ENCODE results near the gene ANKRD6. TPM values are rescaled to one million over a fixed set of nuclear protein-coding genes. Genes with fewer than 3 reads are reported as not detected.

The ANKRD6 gene
- total RNA-seq, 1 experiment from 2014 or later, result 5.6 TPM

DNA sequence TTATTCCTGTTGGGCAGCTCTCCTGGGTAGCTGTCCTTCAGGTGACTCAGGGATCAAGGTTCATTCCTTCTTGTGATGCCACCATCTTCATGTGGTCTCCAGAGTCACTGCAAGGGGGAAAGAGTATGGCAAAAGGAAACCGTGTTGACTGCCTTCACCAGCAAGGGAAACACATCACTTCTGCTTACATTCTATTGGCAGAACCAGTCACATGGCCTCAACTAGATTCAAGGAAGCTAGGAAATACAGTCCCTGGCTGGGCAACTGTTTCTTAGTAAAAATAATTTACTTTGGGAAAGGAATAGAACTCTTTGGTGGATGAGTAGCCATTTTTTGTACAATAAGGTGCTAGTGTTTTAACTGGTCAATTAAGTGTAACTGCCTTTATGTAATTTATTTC is 5.3 kb downstream of the ANKRD6 start:
- Histone ChIP-seq H4K20me1 (ENCODE audit: control insufficient read depth, insufficient read depth, insufficient read length) (no peaks in the 10 kb centered on the region), H2BK15ac (ENCODE audit: low read depth, low read length) (no peak overlapping the region), H3K4me2 (ENCODE audit: insufficient read depth, insufficient read length, low read length) (no peak overlapping the region), H3K14ac (ENCODE audit: insufficient read depth, low read length) (no peak overlapping the region), H4K5ac (ENCODE audit: insufficient read length, low read depth, low read length) (no peak overlapping the region), H3K27me3 (ENCODE audit: insufficient read depth, low read length) (peaks cover 1% of the 10 kb centered on the region), H3K79me1 (ENCODE audit: insufficient read depth, low read depth, low read length, poor library complexity, severe bottlenecking) (no peaks in the 10 kb centered on the region), H3K79me2 (ENCODE audit: insufficient read depth, low read length) (no peaks in the 10 kb centered on the region), H3K4me1 (ENCODE audit: insufficient read depth, low read length) (no peaks in the 10 kb centered on the region), H3K4ac (ENCODE audit: low read depth, low read length) (no peak overlapping the region), H2AFZ (ENCODE audit: low read length) (no peak overlapping the region), H3K23me2 (ENCODE audit: insufficient read length, low read depth, low read length, poor library complexity, severe bottlenecking) (peaks cover 5% of the 10 kb centered on the region), H2BK20ac (ENCODE audit: low read depth, low read length, poor library complexity, severe bottlenecking) (no peak overlapping the region), H3K9me3 (ENCODE audit: control insufficient read depth, low read depth, low read length) (no peaks in the 10 kb centered on the region), H3K27ac (ENCODE audit: insufficient read length, low read depth, low read length) (no peak overlapping the region), H3K56ac (ENCODE audit: insufficient read length, low read depth, low read length) (no peak overlapping the region), H2AK5ac (ENCODE audit: insufficient read length, low read length) (no peak overlapping the region), H2BK5ac (ENCODE audit: insufficient read length, low read length) (no peak overlapping the region), H2BK12ac (ENCODE audit: insufficient read length, low read depth, low read length) (no peak overlapping the region), H3K18ac (ENCODE audit: insufficient read length, low read depth, low read length) (no peak overlapping the region), H3K9ac (ENCODE audit: extremely low read depth, insufficient read length, low read length) (no peak overlapping the region), H3T11ph (ENCODE audit: low read length) (no peak overlapping the region), H4K91ac (ENCODE audit: insufficient read length, low read depth, low read length) (no peak overlapping the region), H3K23ac (ENCODE audit: insufficient read length, low read depth, low read length) (no peak overlapping the region), H4K8ac (replicated peaks; ENCODE audit: insufficient read length, low read depth, low read length) (no peak overlapping the region), H2BK120ac (ENCODE audit: low read depth, low read length, poor library complexity, severe bottlenecking) (no peak overlapping the region)
- 0 out of 7 replicates have a peak, but pooled peaks cover 0 to 3% (median 1%) of the 10 kb centered on the region in 3 experiments for H3K36me3 Mint-ChIP-seq (ENCODE audit: insufficient read depth in 1 of 3, low read depth in 3 of 3)
- no peak overlapping the region for H3K27ac Mint-ChIP-seq
- no peak overlapping the region for H3K4me3 Mint-ChIP-seq
- no peak for TF ChIP-seq CTCF (conservative IDR thresholded peaks at IDR 0.05)
- DNase-seq, result no peak
- peaks cover 21 to 22% of the 10 kb centered on the region in 2 experiments for H3K4me1 Mint-ChIP-seq
- no CpG with 5 or more reads among the region's 1 CpG for WGBS (ENCODE audit: extremely low coverage, insufficient read length, low lambda C conversion rate)
- peaks cover 3 to 8% of the 10 kb centered on the region in 2 experiments; a peak in 4 of 5 replicates for H3K9me3 Mint-ChIP-seq
- peaks cover 96% of the 10 kb centered on the region for H3K27me3 Mint-ChIP-seq (ENCODE audit: low read depth)
